Fibroblast of peridontal ligament (primary cell): ENCODE results near the gene TXNDC11.

ENCODE experiments used
- DNase-seq: peaks from one replicate; pipeline ENCODE4 v3.0.0-alpha.2; 2010; ENCODE audit errors: extremely low read depth

Gene TXNDC11

GRCh38 chr16:11655655-11656054, 87.0 kb downstream of the TXNDC11 start:
- no peak for DNase-seq

- no peak for DNase-seq
Observed at GRCh38 chr16:11651796-11652195, 90.9 kb downstream of the TXNDC11 start.

- no peak for DNase-seq
Observed at GRCh38 chr16:11650641-11651591, 91.7 kb downstream of the TXNDC11 start.

GRCh38 chr16:11649276-11649675, 93.4 kb downstream of the TXNDC11 start:
- DNase-seq: no peak

GRCh38 chr16:11642765-11643116, 99.9 kb downstream of the TXNDC11 start:
- DNase-seq: no peak

- DNase-seq: peak; percentile 87
Observed at GRCh38 chr16:11640987-11641817, 101.5 kb downstream of the TXNDC11 start.

GRCh38 chr16:11639925-11640899, 102.4 kb downstream of the TXNDC11 start:
- DNase-seq: peak; percentile 100

- DNase-seq: no peak
Observed at GRCh38 chr16:11639008-11639562, 103.6 kb downstream of the TXNDC11 start.

GRCh38 chr16:11638140-11638539, 104.5 kb downstream of the TXNDC11 start:
- no peak for DNase-seq

- no peak for DNase-seq
Observed at GRCh38 chr16:11637320-11637719, 105.3 kb downstream of the TXNDC11 start.

- DNase-seq: no peak
Observed at GRCh38 chr16:11636172-11636721, 106.4 kb downstream of the TXNDC11 start.

- no peak for DNase-seq
Observed at GRCh38 chr16:11635679-11636171, 106.9 kb downstream of the TXNDC11 start.

- DNase-seq: no peak
Observed at GRCh38 chr16:11635113-11635652, 107.5 kb downstream of the TXNDC11 start.

GRCh38 chr16:11634312-11634711, 108.3 kb downstream of the TXNDC11 start:
- DNase-seq: no peak

GRCh38 chr16:11633113-11633512, 109.5 kb downstream of the TXNDC11 start:
- DNase-seq: no peak

GRCh38 chr16:11632455-11632939, 110.2 kb downstream of the TXNDC11 start:
- peak; percentile 86 for DNase-seq

GRCh38 chr16:11631214-11631613, 111.4 kb downstream of the TXNDC11 start:
- no peak for DNase-seq

GRCh38 chr16:11630768-11631056, 111.9 kb downstream of the TXNDC11 start:
- no peak for DNase-seq

- no peak for DNase-seq
Observed at GRCh38 chr16:11630046-11630767, 112.5 kb downstream of the TXNDC11 start.
